Measurements from ENCODE around the gene SFT2D1. TPM values are rescaled to one million over a fixed set of nuclear protein-coding genes. Genes with fewer than 3 reads are reported as not detected.
"Not testable (repeated sequence)": the region's sequence is repeated elsewhere in the genome, so short reads cannot be mapped to it uniquely, and the experiment has no call there.

The SFT2D1 gene
- total RNA-seq, result 21.1 TPM
- polyA plus RNA-seq (ENCODE audit: insufficient read depth in 1 of 8, insufficient read length in 8 of 8, low replicate concordance in 1 of 8), result 10 to 100 TPM; 33.5 to 37.2 (median 35.9) TPM
- long read RNA-seq, donor 1, transcript SFT2D1-201 (8 exons, 1,079 nt), result major isoform, 17 of 18 reads
- long read RNA-seq, donor 1, partial matches to known transcripts, result 0 of 18 reads
- long read RNA-seq, donor 1, other reads (novel, unspliced or antisense), result 0 of 18 reads
- long read RNA-seq, donor 2, partial matches to known transcripts, result 0 of 2 reads
- long read RNA-seq, donor 2, other reads (novel, unspliced or antisense), result 0 of 2 reads
- long read RNA-seq, donor 3, transcript SFT2D1-201 (8 exons, 1,079 nt), result major isoform, 31 of 45 reads
- long read RNA-seq, donor 3, partial matches to known transcripts, result 0 of 45 reads
- long read RNA-seq, donor 3, other reads (novel, unspliced or antisense), result 10 of 45 reads
- long read RNA-seq, donor 4, transcript SFT2D1-201 (8 exons, 1,079 nt), result major isoform, 11 of 11 reads
- long read RNA-seq, donor 4, partial matches to known transcripts, result 0 of 11 reads
- long read RNA-seq, donor 4, other reads (novel, unspliced or antisense), result 0 of 11 reads
- long read RNA-seq, donor 5, transcript SFT2D1-201 (8 exons, 1,079 nt), result major isoform, 53 of 91 reads
- long read RNA-seq, donor 5, partial matches to known transcripts, result 10 of 91 reads
- long read RNA-seq, donor 5, other reads (novel, unspliced or antisense), result 26 of 91 reads
- long read RNA-seq, donor 6, transcript SFT2D1-201 (8 exons, 1,079 nt), result major isoform, 40 of 83 reads
- long read RNA-seq, donor 6, partial matches to known transcripts, result 21 of 83 reads
- long read RNA-seq, donor 6, other reads (novel, unspliced or antisense), result 17 of 83 reads
- long read RNA-seq, donor 7, transcript SFT2D1-201 (8 exons, 1,079 nt), result major isoform, 27 of 61 reads
- long read RNA-seq, donor 7, partial matches to known transcripts, result 23 of 61 reads
- long read RNA-seq, donor 7, other reads (novel, unspliced or antisense), result 9 of 61 reads
- long read RNA-seq, donor 8, transcript SFT2D1-201 (8 exons, 1,079 nt), result major isoform, 18 of 31 reads
- long read RNA-seq, donor 8, partial matches to known transcripts, result 10 of 31 reads
- long read RNA-seq, donor 8, other reads (novel, unspliced or antisense), result 0 of 31 reads
- long read RNA-seq, donor 9, transcript SFT2D1-201 (8 exons, 1,079 nt), result major isoform, 17 of 35 reads
- long read RNA-seq, donor 9, partial matches to known transcripts, result 12 of 35 reads
- long read RNA-seq, donor 9, other reads (novel, unspliced or antisense), result 6 of 35 reads
- long read RNA-seq, donor 10, transcript SFT2D1-201 (8 exons, 1,079 nt), result major isoform, 25 of 53 reads
- long read RNA-seq, donor 10, partial matches to known transcripts, result 11 of 53 reads
- long read RNA-seq, donor 10, other reads (novel, unspliced or antisense), result 13 of 53 reads
- long read RNA-seq, donor 11, transcript SFT2D1-201 (8 exons, 1,079 nt), result major isoform, 30 of 49 reads
- long read RNA-seq, donor 11, partial matches to known transcripts, result 13 of 49 reads
- long read RNA-seq, donor 11, other reads (novel, unspliced or antisense), result 5 of 49 reads

DNA sequence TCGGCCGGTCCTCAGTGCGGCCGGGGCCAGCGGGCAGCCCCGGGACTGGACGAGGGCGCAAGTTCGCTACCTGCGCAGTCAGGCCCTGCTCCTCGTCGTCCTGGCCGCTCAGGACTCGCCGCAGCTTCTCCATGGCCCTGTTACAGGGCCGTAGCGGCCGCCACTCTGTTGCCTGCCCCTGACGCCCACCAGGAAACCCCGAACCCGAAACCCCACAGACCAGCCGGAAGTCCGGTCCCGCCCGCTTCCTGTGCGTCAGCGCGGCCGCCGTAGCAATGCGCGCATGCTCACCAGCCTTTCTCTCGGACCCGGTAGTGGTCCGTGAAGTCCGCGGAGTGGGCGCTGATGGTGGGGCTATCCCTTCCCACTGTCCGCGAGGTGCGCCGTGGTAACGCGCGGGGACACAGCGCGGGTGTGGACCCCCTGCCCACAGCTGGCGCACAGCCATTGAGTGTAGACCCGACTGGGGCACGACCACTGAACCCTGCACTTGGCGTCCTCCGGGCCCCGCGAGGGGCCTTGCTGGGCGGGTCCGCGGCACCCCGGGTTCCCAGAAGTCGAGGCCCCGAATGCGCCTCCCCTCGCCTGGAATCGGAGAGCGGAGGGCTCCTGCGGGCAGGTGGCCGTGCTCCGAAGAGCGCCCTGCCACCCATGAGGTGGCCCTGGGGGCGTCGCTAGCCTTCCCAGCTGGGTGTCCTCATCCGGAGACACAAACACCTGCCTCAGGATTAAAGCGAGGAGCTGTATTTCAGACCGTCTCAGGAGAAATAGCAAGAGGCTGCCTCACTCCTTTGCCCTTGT, at the start of gene SFT2D1:
SFT2D1 (minus strand) TSS at position 197 of the 801 bp plus-strand sequence; CDS start at position 133, 64 bp downstream.
- Histone ChIP-seq H3K4me1 (ENCODE audit: control insufficient read depth, insufficient read depth, low read length) (peaks cover 9% of the 10 kb centered on the region), H3K36me3 (ENCODE audit: control insufficient read depth, insufficient read depth, low read length) (peaks cover 9% of the 10 kb centered on the region), H3K27me3 (ENCODE audit: control insufficient read depth, insufficient read depth, low read length) (no peaks in the 10 kb centered on the region), H3K4me3 (ENCODE audit: low read length) (peak within 1 kb of the TSS; percentile 90), H3K9me3 (replicated peaks; ENCODE audit: control insufficient read depth, low read depth, low read length) (no peaks in the 10 kb centered on the region), H3K27ac (ENCODE audit: low read length) (peak within 1 kb of the TSS; percentile 93)
- under 1% methylated on average over 64 of the region's 73 CpGs for WGBS (ENCODE audit: insufficient coverage)
- peak; percentile 94 for DNase-seq

DNA sequence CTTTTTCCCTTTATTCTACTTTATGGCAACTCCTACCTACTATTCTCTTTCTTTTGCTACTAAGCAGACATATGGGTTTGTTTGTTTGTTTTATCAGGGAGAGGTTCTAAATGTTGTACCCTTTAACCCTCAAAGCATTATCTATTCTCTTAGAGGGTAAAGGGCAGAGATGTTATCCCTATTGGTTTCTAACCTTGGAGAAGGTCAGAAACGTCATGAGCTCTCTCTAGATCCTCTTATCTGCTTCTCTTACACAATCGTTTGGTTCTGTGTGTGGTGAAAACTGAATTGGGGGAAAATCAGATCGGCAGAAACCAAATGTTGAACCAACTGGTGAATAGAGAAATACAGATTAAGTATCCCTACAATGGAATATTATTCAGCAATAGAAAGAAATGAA, 46.8 kb upstream of the SFT2D1 start:
- Histone ChIP-seq H3K4me3 (ENCODE audit: low read length) (no peak overlapping the region), H3K4me1 (ENCODE audit: control insufficient read depth, insufficient read depth, low read length) (peaks cover 2% of the 10 kb centered on the region), H3K27ac (ENCODE audit: low read length) (no peak overlapping the region), H3K27me3 (ENCODE audit: control insufficient read depth, insufficient read depth, low read length) (no peaks in the 10 kb centered on the region), H3K36me3 (ENCODE audit: control insufficient read depth, insufficient read depth, low read length) (no peaks in the 10 kb centered on the region), H3K9me3 (replicated peaks; ENCODE audit: control insufficient read depth, low read depth, low read length) (no peaks in the 10 kb centered on the region)
- no peak for DNase-seq
- no CpG with 5 or more reads among the region's 3 CpGs for whole genome bisulfite sequencing (ENCODE audit: insufficient coverage)

DNA sequence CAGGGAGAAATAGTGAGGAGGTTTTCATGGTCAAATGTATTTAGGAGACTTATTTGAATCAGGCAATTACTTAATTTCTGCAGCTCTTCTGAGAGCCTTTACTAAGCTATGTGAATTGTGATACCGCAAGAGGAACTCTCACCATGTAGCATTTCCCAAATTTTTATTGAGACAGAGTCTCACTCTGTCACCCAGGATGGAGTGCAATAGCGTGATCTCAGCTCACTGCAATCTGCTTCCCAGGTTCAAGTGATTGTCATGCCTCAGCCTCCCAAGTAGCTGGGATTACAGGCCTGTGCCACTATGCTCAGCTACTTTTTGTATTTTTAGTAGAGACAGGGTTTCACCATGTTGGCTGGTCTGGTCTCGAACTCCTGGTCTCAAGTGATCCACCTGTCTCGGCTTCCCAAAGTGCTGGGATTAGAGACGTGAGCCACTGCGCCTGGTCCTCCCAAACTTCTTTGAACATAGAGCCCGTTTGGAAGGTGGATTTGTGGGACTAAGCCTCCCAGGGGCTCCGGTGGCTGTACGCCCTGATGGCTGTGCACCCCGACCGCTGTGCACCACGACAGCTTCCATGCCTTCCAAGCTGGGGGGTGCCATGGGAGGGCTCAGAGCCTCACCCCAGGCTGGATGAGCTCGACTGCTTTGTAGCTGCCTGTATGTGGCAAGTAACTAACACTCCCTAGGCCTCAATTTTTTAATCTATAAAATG, 46.1 kb upstream of the SFT2D1 start:
- Histone ChIP-seq H3K9me3 (replicated peaks; ENCODE audit: control insufficient read depth, low read depth, low read length) (no peaks in the 10 kb centered on the region), H3K4me1 (ENCODE audit: control insufficient read depth, insufficient read depth, low read length) (no peaks in the 10 kb centered on the region), H3K36me3 (ENCODE audit: control insufficient read depth, insufficient read depth, low read length) (no peaks in the 10 kb centered on the region), H3K27ac (ENCODE audit: low read length) (no peak overlapping the region), H3K27me3 (ENCODE audit: control insufficient read depth, insufficient read depth, low read length) (no peaks in the 10 kb centered on the region), H3K4me3 (ENCODE audit: low read length) (no peak overlapping the region)
- WGBS (ENCODE audit: insufficient coverage), result 79% methylated on average over 6 of the region's 13 CpGs
- no peak for DNase-seq

DNA sequence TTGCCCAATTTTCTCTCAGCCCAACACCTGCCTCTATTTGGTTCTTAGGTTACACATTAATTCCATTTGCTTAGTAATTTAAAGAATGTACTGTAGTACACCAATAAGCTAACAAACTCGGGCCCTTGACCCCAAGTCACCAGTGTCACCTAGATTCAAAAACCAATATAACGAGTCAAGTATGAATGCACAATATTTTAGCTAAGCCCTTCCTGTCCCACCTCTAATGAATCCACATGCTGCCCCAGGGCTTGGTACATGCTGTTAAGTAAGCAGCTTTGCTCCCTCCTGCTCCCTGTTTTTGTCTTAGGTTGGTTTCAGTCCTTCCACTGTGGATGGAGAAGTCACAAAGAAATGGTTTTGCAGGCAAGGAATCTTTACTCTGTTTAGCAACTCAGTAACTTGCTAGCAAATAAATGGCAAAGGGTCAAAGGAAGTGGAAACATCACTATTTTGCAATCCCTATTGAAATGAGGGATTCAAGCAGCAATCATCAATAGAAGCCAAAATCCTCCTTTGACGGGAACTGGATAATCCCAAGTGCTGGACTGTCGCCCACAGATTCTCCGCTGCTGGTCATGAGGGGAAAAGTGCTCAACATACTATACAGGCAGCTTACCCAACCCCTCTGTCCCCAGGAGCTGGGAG, 45.4 kb upstream of the SFT2D1 start:
- no peaks in the 10 kb centered on the region for H3K27me3 ChIP-seq (ENCODE audit: control insufficient read depth, insufficient read depth, low read length)

DNA sequence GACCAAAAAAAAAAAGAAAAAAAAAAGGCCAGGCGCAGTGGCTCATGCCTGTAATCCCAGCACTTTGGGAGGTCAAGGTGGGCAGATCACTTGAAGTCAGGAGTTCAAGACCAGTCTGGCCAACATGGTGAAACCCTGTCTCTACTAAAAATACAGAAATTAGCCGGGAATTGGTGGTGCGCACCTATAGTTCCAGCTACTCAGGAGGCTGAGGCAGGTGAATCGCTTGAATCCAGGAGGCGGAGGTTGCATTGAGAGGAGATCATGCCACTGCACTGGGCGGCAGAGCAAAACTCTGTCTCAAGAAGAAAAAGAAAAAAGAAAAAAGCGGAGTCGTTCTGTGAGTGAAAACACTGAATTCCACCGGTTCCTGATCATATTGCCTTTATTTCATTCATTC, 44.8 kb upstream of the SFT2D1 start:
- H3K36me3 ChIP-seq (ENCODE audit: control insufficient read depth, insufficient read depth, low read length); H3K4me3 ChIP-seq (ENCODE audit: low read length); H3K27me3 ChIP-seq (ENCODE audit: control insufficient read depth, insufficient read depth, low read length); H3K4me1 ChIP-seq (ENCODE audit: control insufficient read depth, insufficient read depth, low read length); H3K27ac ChIP-seq (ENCODE audit: low read length); H3K9me3 ChIP-seq (replicated peaks; ENCODE audit: control insufficient read depth, low read depth, low read length); DNase-seq: not testable (repeated sequence)
- 94% methylated on average over 5 of the region's 9 CpGs for WGBS (ENCODE audit: insufficient coverage)

More for the DNA sequence above, 45.4 kb upstream of the SFT2D1 start:
- no peaks in the 10 kb centered on the region for H3K4me1 ChIP-seq (ENCODE audit: control insufficient read depth, insufficient read depth, low read length)
- no peak overlapping the region for H3K27ac ChIP-seq (ENCODE audit: low read length)
- H3K36me3 ChIP-seq (ENCODE audit: control insufficient read depth, insufficient read depth, low read length), result no peaks in the 10 kb centered on the region
- no peaks in the 10 kb centered on the region for H3K9me3 ChIP-seq (replicated peaks; ENCODE audit: control insufficient read depth, low read depth, low read length)
- DNase-seq, result no peak
- no CpG with 5 or more reads among the region's 5 CpGs for WGBS (ENCODE audit: insufficient coverage)
- no peak overlapping the region for H3K4me3 ChIP-seq (ENCODE audit: low read length)

DNA sequence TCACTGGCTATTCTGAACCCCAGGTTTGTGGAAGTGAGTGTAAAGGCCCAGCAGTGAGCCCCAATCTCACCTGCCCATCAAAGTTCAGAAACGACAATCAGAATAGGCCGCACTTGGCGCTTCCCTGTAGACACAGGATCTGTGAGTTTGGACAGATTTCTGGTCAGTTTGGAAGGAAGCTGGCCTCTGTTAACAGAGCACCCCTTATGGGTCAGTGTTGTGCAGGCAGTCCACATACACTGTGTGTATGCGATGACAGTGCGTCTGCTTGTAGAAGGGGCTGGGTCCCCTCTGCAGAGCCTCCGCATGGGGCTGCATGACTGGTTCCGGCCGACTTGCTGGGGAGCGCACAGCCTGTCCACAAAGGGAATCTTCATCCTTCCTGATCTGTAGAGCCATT, 43.8 kb upstream of the SFT2D1 start:
- Histone ChIP-seq H3K9me3 (replicated peaks; ENCODE audit: control insufficient read depth, low read depth, low read length) (no peaks in the 10 kb centered on the region), H3K36me3 (ENCODE audit: control insufficient read depth, insufficient read depth, low read length) (no peaks in the 10 kb centered on the region), H3K4me1 (ENCODE audit: control insufficient read depth, insufficient read depth, low read length) (no peaks in the 10 kb centered on the region), H3K4me3 (ENCODE audit: low read length) (no peak overlapping the region), H3K27me3 (ENCODE audit: control insufficient read depth, insufficient read depth, low read length) (no peaks in the 10 kb centered on the region), H3K27ac (ENCODE audit: low read length) (no peak overlapping the region)
- 92% methylated on average over 9 of the region's 9 CpGs for WGBS (ENCODE audit: insufficient coverage)
- no peak for DNase-seq

DNA sequence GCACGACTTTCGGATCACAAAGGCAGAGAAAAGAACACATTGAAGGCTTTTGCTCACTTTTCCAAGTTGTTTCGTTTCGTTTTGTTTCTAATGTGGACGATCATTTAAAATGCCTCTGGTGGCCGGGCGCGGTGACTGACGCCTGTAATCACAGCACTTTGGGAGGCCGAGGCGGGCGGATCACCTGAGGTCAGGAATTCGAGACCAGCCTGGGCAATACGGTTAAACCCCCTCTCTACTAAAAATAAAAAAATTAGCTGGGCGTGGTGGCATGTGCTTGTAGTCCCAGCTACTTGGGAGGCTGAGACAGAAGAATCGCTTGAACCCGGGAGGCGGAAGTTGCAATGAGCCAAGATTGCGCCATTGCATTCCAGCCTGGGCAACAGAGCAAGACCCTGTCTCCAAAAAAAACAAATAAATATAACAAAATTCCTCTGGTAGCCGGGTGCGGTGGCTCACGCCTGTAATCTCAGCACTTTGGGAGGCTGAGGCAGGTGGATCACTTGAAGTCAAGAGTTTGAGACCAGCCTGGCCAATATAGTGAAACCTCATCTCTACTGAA, 41.5 kb upstream of the SFT2D1 start:
- WGBS (ENCODE audit: insufficient coverage), result 0% methylated on average over 5 of the region's 22 CpGs
- DNase-seq; H3K4me1 ChIP-seq (ENCODE audit: control insufficient read depth, insufficient read depth, low read length): not testable (repeated sequence)

More for the DNA sequence above, 41.5 kb upstream of the SFT2D1 start:
- H3K4me3 ChIP-seq (ENCODE audit: low read length), result peak overlapping the region; percentile 64
- H3K27me3 ChIP-seq (ENCODE audit: control insufficient read depth, insufficient read depth, low read length); H3K9me3 ChIP-seq (replicated peaks; ENCODE audit: control insufficient read depth, low read depth, low read length); H3K36me3 ChIP-seq (ENCODE audit: control insufficient read depth, insufficient read depth, low read length): not testable (repeated sequence)
- H3K27ac ChIP-seq (ENCODE audit: low read length), result peak overlapping the region; percentile 95

Data from muscle of leg (tissue), 16 donors.